Stimulated activated CD4-positive, alpha-beta T cell treated with anti-CD3 and anti-CD28 coated beads, Interleukin-15, amount 100 ng/mL, for 1 hour (primary cell): Measurements from ENCODE around the gene PTPN18.

Experiments
- DNase-seq, 2 donors: peaks; one replicate each; pipeline ENCODE4 v3.0.0-alpha.2; 2020; ENCODE audit warnings: low read depth in 1 of 2, low spot score in 1 of 2

Gene PTPN18

GRCh38 chr2:130339885-130340745 is 15.7 kb upstream of the PTPN18 start:
- no peak for DNase-seq

DNA sequence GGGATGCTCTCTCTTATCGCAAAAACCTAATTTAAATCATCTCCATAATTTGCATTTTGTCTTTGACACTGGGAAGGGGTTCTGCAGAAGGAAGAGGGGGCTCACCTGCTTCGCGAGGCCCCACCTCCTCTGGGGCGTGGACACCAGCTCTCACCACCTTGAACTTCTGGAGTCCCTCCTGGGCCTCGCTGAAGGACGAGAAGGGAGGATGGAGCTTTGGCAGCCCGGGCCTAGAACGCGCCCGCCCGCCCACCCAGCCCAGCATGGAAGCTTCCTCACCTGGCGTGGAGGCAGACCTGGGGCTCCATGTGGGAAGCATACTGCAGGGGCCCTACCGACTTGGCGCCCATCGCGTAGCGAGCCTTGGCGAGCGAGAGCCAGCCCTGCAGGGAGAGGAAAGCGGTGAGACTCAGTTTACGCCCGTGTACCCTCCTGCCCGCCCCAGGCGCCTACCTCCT is 14.3 kb upstream of the PTPN18 start:
- no peak for DNase-seq

DNA sequence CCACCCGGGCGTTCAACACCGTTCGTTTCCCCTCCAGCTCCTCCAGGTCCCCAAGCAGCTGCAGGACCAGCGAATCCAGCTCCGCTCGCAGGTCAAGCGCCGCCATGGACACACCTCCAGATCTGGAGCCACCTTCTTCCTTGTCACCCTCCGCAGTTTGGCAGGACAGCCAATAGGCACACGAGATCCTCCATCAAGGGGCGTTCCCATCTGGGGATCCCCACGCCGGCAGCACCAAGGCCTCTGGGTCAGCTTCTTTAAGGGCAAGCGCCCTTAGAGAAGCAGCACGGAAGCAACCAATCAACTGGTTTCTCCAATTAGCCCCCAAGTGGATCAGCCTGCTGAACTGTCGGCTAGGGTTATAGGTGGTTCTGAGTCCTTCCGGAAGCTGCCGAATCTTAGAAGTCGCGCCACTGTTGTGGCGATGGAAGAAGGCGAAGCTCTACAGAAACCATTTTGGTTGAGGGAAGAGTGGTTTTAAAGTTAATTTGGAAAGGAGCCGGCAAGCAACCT is 13.8 kb upstream of the PTPN18 start:
- peak; percentile 65 to 66 for DNase-seq

- peak; percentile 80 to 84 for DNase-seq
These were observed 13.2 kb upstream of the PTPN18 start, which contains the start of gene IMP4 for GRCh38 chr2:130342533-130343275. TSS of gene IMP4 (plus strand) at chr2:130342897. CDS start at chr2:130342933, 36 bp downstream.

DNA sequence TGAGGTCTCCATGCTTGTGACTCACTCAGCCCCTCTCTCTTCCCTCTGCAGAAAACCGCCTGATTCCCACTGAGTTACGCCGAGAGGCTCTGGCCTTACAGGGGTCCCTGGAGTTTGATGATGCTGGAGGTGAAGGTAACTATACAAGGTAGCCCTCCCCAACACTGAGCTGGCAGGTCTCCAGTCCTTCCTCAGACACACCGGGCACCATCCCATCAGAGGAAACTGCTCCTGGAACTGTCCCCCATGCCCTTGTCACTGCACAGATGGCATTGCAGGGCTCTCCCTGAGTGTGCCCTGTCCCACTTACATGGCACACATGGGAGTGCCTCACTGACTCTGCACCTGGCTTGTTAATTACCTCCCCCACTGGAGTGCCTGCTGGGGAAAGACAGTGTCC is 11.3 kb upstream of the PTPN18 start:
- DNase-seq: no peak

DNA sequence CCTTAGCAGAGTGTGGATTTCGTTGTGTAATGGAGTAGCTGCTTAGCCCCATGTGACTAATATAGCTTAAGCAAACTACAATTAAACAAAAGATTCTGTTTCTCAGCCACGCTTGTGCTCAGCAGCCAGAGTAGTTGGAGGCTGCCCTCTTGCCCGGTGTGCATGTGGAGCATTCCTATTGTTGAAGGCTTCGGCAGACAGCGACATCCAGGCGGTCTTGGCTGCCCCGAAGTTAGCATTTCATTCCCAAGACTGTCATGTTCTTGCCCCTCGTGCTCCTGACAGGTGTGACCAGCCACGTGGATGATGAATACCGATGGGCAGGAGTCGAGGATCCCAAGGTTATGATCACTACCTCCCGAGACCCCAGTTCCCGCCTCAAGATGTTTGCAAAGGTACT is 10.8 kb upstream of the PTPN18 start:
- DNase-seq: no peak

DNA sequence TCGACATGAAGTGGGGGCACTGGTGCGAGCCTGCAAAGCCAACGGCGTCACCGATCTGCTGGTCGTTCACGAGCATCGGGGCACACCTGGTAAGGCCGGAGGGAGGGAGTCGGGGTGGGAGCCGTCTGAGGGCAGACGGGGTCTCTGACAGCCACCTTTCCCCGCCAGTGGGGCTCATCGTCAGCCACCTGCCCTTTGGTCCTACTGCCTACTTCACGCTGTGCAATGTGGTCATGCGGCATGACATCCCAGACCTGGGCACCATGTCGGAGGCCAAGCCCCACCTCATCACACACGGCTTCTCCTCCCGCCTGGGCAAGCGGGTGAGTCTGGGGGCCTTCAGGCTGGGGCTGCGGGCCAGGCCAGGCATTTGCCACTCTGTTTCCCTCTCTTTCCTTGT is 10.2 kb upstream of the PTPN18 start:
- DNase-seq: no peak

DNA sequence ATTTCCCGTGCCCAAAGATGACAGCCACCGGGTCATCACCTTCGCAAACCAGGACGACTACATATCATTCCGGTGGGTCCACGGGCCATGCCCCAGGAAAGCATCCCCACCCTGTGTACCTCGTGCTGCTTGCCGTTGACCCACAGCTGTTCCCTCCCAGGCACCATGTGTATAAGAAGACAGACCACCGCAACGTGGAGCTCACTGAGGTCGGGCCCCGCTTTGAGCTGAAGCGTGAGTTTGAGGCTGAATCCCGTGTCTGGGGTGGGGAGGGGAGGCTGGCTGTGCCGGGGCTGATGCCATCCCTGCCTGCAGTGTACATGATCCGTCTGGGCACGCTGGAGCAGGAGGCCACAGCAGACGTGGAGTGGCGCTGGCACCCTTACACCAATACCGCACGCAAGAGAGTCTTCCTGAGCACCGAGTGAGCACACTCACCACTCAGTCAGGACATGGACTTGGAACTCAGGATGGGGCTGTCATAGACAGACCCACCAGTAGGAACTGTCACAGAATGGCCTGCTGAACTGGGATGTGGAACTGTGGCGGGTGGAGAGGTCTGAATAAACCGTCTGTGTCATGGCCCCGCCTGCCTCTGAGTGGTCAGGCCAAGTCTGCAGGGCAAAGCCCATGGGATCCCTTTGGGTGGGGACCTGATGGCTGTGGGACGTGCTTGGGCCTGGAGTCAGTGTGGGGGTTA is 9.7 kb upstream of the PTPN18 start:
- DNase-seq: no peak

GRCh38 chr2:130346741-130347066 is 9.2 kb upstream of the PTPN18 start:
- no peak for DNase-seq

DNA sequence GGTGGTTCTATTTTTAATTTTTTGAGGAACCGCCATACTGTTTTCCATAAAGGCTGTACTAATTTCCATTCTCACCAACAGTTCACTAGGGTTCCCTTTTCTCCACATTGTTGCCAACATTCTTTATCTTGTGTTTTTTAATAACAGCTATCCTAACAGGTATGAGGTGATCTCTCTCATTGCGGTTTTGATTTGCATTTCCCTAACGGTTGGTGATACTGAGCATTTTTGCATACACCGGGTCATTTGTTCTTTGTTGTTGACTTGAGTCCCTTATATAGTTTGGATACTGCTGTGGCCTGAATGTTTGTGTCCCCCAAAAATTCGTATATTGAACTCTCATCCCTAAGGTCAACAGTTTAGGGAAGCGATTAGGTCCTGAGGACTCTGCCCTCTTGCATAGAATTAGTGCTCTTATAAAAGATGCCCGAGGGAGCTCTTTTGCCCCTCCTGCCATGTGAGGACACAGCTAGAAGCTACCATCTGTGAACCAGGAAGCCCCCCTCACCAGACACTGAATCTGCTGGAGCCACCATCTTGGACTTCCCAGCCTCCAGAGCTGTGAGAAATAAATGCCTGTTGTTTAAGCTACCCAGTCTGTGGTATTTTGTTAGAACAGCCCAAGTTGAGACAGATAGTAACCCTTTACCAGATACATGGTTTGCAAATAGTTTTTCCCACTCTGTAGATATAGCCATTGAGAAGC is 8.5 kb upstream of the PTPN18 start:
- DNase-seq: no peak

GRCh38 chr2:130349174-130349573 is 6.7 kb upstream of the PTPN18 start:
- no peak for DNase-seq

GRCh38 chr2:130351711-130352110 is 4.1 kb upstream of the PTPN18 start:
- no peak for DNase-seq

DNA sequence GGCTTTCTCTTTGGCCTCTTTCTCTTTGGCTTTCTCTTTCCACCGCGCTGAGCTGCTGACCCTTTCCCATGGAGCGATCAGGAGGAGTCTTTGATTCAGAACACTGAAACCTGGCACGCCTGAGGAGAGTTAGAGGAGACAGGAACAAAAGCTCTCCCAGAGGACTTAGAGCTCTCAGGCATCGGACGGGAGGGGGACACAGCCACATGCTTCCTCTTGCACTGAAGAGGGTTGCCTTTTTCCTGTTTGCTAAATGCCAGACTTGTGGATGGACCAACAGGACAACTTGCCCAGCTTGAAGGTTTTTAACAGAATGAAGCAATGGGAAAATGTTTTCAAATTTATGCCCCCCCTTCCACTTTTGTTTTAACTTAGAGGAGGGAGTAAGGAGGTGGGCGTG is 3.6 kb upstream of the PTPN18 start:
- no peak for DNase-seq

DNA sequence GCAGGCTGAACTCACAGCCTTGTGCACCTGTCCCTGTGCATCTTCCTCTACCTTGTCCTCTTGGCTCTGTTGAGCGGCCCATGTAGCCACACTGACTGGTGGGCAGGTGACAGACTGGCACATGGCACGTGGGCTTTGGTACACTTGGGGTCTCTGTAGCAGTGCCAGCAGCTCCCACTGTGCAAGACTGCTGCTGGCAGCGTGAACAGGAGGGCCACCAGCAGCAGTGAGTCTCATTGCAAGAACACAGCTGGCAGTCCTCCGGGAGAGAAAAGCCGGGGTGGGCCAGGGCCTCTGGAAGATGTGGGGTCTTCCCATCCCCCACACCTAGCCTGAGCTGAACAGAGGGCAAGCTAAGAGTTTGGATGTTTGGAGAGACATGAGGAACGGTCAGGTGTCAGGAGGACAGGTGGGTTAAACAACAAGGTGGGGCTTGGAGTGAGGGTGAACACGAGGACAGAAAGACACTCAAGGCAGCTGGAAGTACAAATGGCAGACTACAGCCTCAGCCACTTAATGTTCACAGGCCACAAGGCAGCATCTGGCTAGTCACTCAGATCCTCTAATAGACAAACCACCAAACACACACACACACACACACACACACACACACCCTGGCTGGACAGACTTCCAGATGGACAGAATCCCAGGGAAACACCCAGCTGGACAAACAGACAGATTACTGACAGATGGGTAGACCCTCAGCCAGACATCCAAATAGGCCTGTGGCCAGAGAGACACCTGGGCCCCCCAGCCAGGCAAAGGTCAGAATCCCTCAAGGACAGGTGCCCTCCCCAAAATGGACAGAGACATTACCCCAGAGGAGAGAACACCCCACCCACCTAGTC is 2.3 kb upstream of the PTPN18 start:
- DNase-seq: no peak

DNA sequence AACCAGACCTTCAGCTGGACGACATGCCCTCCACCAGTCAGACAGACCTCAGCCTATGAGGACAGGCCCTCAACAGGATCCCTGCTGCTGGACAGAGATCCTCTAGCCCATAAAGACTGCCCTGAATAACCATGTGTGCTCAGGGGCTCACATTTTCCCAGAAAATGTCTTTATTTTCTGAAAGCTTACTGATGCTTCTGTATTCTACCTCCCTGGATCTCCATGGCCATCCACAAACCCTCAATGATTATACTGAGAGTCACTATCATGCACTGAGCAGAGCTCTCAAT is 1.8 kb upstream of the PTPN18 start:
- DNase-seq: no peak

GRCh38 chr2:130355172-130355577 is 681 bp upstream of the PTPN18 start:
- DNase-seq: no peak

- DNase-seq: no peak
These were observed 2.0 kb downstream of the PTPN18 start for GRCh38 chr2:130357864-130358263.

GRCh38 chr2:130358420-130359350 is 2.8 kb downstream of the PTPN18 start:
- no peak for DNase-seq

- DNase-seq: no peak
These were observed 3.6 kb downstream of the PTPN18 start for GRCh38 chr2:130359466-130359865.
